WERI-Rb-1 (cell line): Measurements from ENCODE around the gene SYN1.
A peak's percentile ranks its signal among the peaks of the same experiment; 100 is the strongest.

Source experiments
- DNase-seq: peaks from one replicate; pipeline ENCODE4 v3.0.0-alpha.2; 2020
- H3K27ac ChIP-seq: fragments of 250-450 bp; sonication (Bioruptor Pico); 2 replicates; pipeline ENCODE4 v1.5.1; 2020; ENCODE audit warnings: mild to moderate bottlenecking, moderate library complexity
- H3K27me3 ChIP-seq: fragments of 250-450 bp; sonication (Bioruptor Pico); 2 replicates; pipeline ENCODE4 v1.5.1; 2021; ENCODE audit warnings: mild to moderate bottlenecking, low read depth, moderate library complexity; ENCODE audit not compliant: insufficient read depth, severe bottlenecking
- H3K36me3 ChIP-seq: fragments of 250-450 bp; sonication (Bioruptor Pico); 2 replicates; pipeline ENCODE4 v1.5.1; 2020; ENCODE audit warnings: mild to moderate bottlenecking, moderate library complexity
- H3K4me3 ChIP-seq: 2 replicates; pipeline ENCODE4 v1.5.1; 2011; ENCODE audit warnings: low read depth, mild to moderate bottlenecking, control low read depth, low read length
- H3K9me3 ChIP-seq: fragments of 250-450 bp; sonication (Bioruptor Pico); 2 replicates; pipeline ENCODE4 v1.5.1; 2021; ENCODE audit warnings: mild to moderate bottlenecking, moderate library complexity; ENCODE audit not compliant: severe bottlenecking
- CTCF ChIP-seq: IDR thresholded peaks from 2 replicates; pipeline ENCODE4 v1.5.1; 2011; ENCODE audit warnings: low read depth, mild to moderate bottlenecking, control low read depth, inconsistent platforms, low read length

The SYN1 gene

GRCh38 chrX:47621851-47622250 lies 2.2 kb upstream of the SYN1 start:
- H3K27ac ChIP-seq = no peak overlapping the region
- no peak for DNase-seq
- H3K27me3 ChIP-seq = peaks cover 22% of the 10 kb centered on the region
- no peaks in the 10 kb centered on the region for H3K36me3 ChIP-seq
- no peak for TF ChIP-seq CTCF
- no peak overlapping the region for H3K4me3 ChIP-seq
- no peaks in the 10 kb centered on the region for H3K9me3 ChIP-seq

GRCh38 chrX:47620303-47620685 lies 637 bp upstream of the SYN1 start:
- Histone ChIP-seq H3K27ac (no peak overlapping the region), H3K4me3 (no peak overlapping the region), H3K36me3 (no peaks in the 10 kb centered on the region), H3K27me3 (peaks cover 19% of the 10 kb centered on the region), H3K9me3 (no peaks in the 10 kb centered on the region)
- TF ChIP-seq CTCF = no peak
- DNase-seq = no peak

- Histone ChIP-seq H3K27me3 (peaks cover 10% of the 10 kb centered on the region), H3K36me3 (no peaks in the 10 kb centered on the region), H3K9me3 (no peaks in the 10 kb centered on the region), H3K27ac (no peak overlapping the region), H3K4me3 (peak overlapping the region; percentile 26)
- no peak for TF ChIP-seq CTCF
- DNase-seq = no peak
Observed at GRCh38 chrX:47618923-47619485, 653 bp downstream of the SYN1 start.

- Histone ChIP-seq H3K27me3 (peaks cover 3% of the 10 kb centered on the region), H3K9me3 (no peaks in the 10 kb centered on the region), H3K4me3 (no peak overlapping the region), H3K36me3 (no peaks in the 10 kb centered on the region), H3K27ac (no peak overlapping the region)
- TF ChIP-seq CTCF = no peak
- no peak for DNase-seq
Observed at GRCh38 chrX:47614618-47615017, 5.0 kb downstream of the SYN1 start.

GRCh38 chrX:47613082-47613481 lies 6.6 kb downstream of the SYN1 start:
- H3K4me3 ChIP-seq = no peak overlapping the region
- H3K27me3 ChIP-seq = no peaks in the 10 kb centered on the region
- H3K27ac ChIP-seq = no peak overlapping the region
- no peaks in the 10 kb centered on the region for H3K9me3 ChIP-seq
- TF ChIP-seq CTCF = no peak
- no peak for DNase-seq
- no peaks in the 10 kb centered on the region for H3K36me3 ChIP-seq

GRCh38 chrX:47612418-47612817 lies 7.2 kb downstream of the SYN1 start:
- no peak for DNase-seq
- H3K4me3 ChIP-seq = no peak overlapping the region
- TF ChIP-seq CTCF = no peak
- no peak overlapping the region for H3K27ac ChIP-seq
- no peaks in the 10 kb centered on the region for H3K27me3 ChIP-seq
- H3K9me3 ChIP-seq = no peaks in the 10 kb centered on the region
- no peaks in the 10 kb centered on the region for H3K36me3 ChIP-seq
